ENCODE results near the gene PLIN5. TPM values are rescaled to one million over a fixed set of nuclear protein-coding genes. Genes with fewer than 3 reads are reported as not detected.

Gene PLIN5
- total RNA-seq, 3 donors from 2014 or later: 10.4 to 26.2 (median 15.4) TPM

DNA sequence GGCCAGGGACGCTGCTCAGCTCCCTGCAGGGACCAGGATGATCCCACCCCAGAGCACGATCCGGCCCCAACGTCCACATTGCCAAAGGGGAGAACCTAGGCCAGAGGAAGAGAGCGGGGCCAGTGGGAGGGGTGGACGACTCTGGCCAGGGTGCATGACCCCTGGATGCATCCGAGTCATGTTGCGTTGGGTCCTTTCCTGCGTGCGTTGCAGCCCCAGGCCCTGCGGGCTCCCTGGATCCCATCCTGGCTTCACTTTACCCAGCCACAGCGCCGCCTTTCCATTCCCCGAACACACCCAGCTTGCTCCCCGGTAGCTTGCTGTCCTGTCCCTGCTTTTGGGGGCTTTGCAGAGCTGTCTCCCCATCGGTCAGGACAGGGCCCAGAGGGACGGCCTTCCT, 27.2 kb downstream of the PLIN5 start:
- no peaks in the 10 kb centered on the region for H3K27me3 ChIP-seq
- no peaks in the 10 kb centered on the region for H3K36me3 ChIP-seq
- DNase-seq (ENCODE audit: low spot score in 2 of 2): no peak
- H3K27ac ChIP-seq: peak overlapping the region in 1 of 2 donors; percentile 12
- intact Hi-C loops (cut with DNase I; ENCODE audit: low total_unique reads): no loop called here
- no peak overlapping the region for H3K4me3 ChIP-seq
- H3K9me3 ChIP-seq: no peaks in the 10 kb centered on the region
- no peaks in the 10 kb centered on the region for H3K4me1 ChIP-seq
- TF ChIP-seq POLR2AphosphoS5 (IDR thresholded peaks at IDR 0.05): no peak
- no peak for TF ChIP-seq POLR2A (IDR thresholded peaks at IDR 0.05)
- TF ChIP-seq, protein P1, sequence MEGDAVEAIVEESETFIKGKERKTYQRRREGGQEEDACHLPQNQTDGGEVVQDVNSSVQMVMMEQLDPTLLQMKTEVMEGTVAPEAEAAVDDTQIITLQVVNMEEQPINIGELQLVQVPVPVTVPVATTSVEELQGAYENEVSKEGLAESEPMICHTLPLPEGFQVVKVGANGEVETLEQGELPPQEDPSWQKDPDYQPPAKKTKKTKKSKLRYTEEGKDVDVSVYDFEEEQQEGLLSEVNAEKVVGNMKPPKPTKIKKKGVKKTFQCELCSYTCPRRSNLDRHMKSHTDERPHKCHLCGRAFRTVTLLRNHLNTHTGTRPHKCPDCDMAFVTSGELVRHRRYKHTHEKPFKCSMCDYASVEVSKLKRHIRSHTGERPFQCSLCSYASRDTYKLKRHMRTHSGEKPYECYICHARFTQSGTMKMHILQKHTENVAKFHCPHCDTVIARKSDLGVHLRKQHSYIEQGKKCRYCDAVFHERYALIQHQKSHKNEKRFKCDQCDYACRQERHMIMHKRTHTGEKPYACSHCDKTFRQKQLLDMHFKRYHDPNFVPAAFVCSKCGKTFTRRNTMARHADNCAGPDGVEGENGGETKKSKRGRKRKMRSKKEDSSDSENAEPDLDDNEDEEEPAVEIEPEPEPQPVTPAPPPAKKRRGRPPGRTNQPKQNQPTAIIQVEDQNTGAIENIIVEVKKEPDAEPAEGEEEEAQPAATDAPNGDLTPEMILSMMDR (IDR thresholded peaks at IDR 0.05): no peak

- no peaks in the 10 kb centered on the region for H3K4me1 ChIP-seq
- intact Hi-C loops (cut with DNase I; ENCODE audit: low total_unique reads): no loop called here
- H3K36me3 ChIP-seq: no peaks in the 10 kb centered on the region
- H3K27ac ChIP-seq: peak overlapping the region in 1 of 2 donors; percentile 7
- H3K9me3 ChIP-seq: no peaks in the 10 kb centered on the region
- no peaks in the 10 kb centered on the region for H3K27me3 ChIP-seq
- no peak for TF ChIP-seq POLR2AphosphoS5 (IDR thresholded peaks at IDR 0.05)
- TF ChIP-seq, protein P1 (IDR thresholded peaks at IDR 0.05): no peak
- TF ChIP-seq POLR2A (IDR thresholded peaks at IDR 0.05): no peak
- H3K4me3 ChIP-seq: no peak overlapping the region
- DNase-seq (ENCODE audit: low spot score in 2 of 2): no peak
Measured at GRCh38 chr19:4507150-4507452, 27.9 kb downstream of the PLIN5 start.

DNA sequence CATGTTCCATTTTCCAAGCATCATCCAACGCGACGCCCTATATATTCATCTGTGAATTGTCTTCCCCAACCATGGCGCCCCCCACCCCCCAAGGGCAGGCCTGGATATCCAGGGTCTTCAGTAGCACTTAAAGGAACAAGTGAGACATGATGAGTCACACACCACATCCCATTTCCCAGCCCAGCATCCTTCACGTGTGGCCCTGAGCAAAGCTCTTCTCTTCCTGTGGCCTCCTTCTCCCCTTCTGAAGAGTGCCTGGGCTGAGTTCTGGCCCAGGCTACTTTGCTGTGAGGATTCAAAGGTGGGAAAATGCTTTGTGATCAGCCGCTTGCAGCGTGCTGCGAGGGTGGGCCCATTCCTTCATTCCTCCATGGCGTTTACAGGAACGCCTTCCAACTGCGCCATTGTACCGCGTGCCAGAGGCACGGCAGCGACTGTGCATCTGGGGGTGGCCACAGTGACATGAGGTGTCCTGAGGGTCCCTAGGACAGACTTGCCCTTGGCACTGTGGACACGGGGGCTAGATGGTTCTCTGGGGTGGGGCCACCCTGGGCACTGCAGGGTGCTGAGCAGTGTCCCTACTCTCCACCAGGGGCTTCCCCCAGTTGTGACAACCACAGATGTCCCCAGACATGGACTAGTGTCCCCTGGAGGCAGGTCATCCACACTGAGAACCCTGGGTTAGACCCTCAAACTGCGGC, 28.4 kb downstream of the PLIN5 start:
- H3K9me3 ChIP-seq: no peaks in the 10 kb centered on the region
- H3K4me3 ChIP-seq: no peak overlapping the region
- intact Hi-C loops (cut with DNase I; ENCODE audit: low total_unique reads): no loop called here
- no peaks in the 10 kb centered on the region for H3K4me1 ChIP-seq
- no peak for DNase-seq (ENCODE audit: low spot score in 2 of 2)
- no peaks in the 10 kb centered on the region for H3K27me3 ChIP-seq
- TF ChIP-seq, protein P1 (IDR thresholded peaks at IDR 0.05): no peak
- TF ChIP-seq POLR2AphosphoS5 (IDR thresholded peaks at IDR 0.05) (no peak), POLR2A (IDR thresholded peaks at IDR 0.05) (no peak)
- no peaks in the 10 kb centered on the region for H3K36me3 ChIP-seq
- H3K27ac ChIP-seq: peak overlapping the region in 1 of 2 donors; percentile 7

GRCh38 chr19:4505570-4506448, 29.2 kb downstream of the PLIN5 start:
- H3K27me3 ChIP-seq: no peaks in the 10 kb centered on the region
- TF ChIP-seq, protein P1 (IDR thresholded peaks at IDR 0.05): no peak
- no peak for TF ChIP-seq POLR2A (IDR thresholded peaks at IDR 0.05)
- no peak for TF ChIP-seq POLR2AphosphoS5 (IDR thresholded peaks at IDR 0.05)
- no peak for DNase-seq (ENCODE audit: low spot score in 2 of 2)
- no peaks in the 10 kb centered on the region for H3K4me1 ChIP-seq
- intact Hi-C loops (cut with DNase I; ENCODE audit: low total_unique reads): no loop called here
- H3K27ac ChIP-seq: no peak overlapping the region
- H3K4me3 ChIP-seq: no peak overlapping the region
- no peaks in the 10 kb centered on the region for H3K9me3 ChIP-seq
- H3K36me3 ChIP-seq: no peaks in the 10 kb centered on the region

Measured in breast epithelium (tissue), 4 donors.